HepG2 (cell line): ENCODE measurements around the gene TMEM271. TPM values are rescaled to one million over a fixed set of nuclear protein-coding genes. Genes with fewer than 3 reads are reported as not detected.

ENCODE experiments used
- ATF7 ChIP-seq, 2 experiments: fragments of 450-650 bp in 1 of 2; sonication (generic) in 1 of 2; formaldehyde crosslinking in 1 of 2; IDR thresholded peaks; 2 replicates each; pipeline versions ENCODE4 v1.4.0 to v1.6.1; 2016 to 2020; ENCODE audit warnings: antibody characterized with exemption in 1 of 2, mild to moderate bottlenecking in 1 of 2, missing genetic modification reagents in 1 of 2
- NFATC3 ChIP-seq: sonication (generic); formaldehyde crosslinking; IDR thresholded peaks from 2 replicates; pipeline ENCODE4 v1.5.1; 2020; ENCODE audit warnings: mild to moderate bottlenecking, missing genetic modification reagents
- NFKB2 ChIP-seq: sonication (generic); formaldehyde crosslinking; IDR thresholded peaks from 2 replicates; pipeline ENCODE4 v1.4.0; 2020; ENCODE audit warnings: missing genetic modification reagents, borderline replicate concordance
- PPARG ChIP-seq: conservative IDR thresholded peaks from 2 replicates; pipeline ENCODE4 v1.6.1; 2016; ENCODE audit warnings: missing biosample characterization, missing genetic modification reagents
- ZBTB4 ChIP-seq: sonication (generic); formaldehyde crosslinking; IDR thresholded peaks from 2 replicates; pipeline ENCODE4 v1.4.0; 2020; ENCODE audit warnings: missing genetic modification reagents, mild to moderate bottlenecking, borderline replicate concordance
- ZNF383 ChIP-seq: sonication (generic); formaldehyde crosslinking; IDR thresholded peaks from 2 replicates; pipeline ENCODE4 v1.4.0; 2020; ENCODE audit warnings: missing genetic modification reagents, mild to moderate bottlenecking, borderline replicate concordance
- polyA plus RNA-seq, 8 experiments: library from polyadenylated mRNA; depleted of rRNA in 3 of 8; stranded (reverse) in 7 of 8; unstranded in 1 of 8; fragments of >200 nt; fragmentation: Illumina TruSeq in 4 of 8; extraction: Trizol in 4 of 8; gene quantifications; 2 replicates each; pipeline versions ENCODE4 v1.2.1 to v1.2.3, GENCODE V29; 2011 to 2016; ENCODE audit warnings: low read depth in 4 of 8, missing spikeins in 1 of 8, mixed read lengths in 1 of 8; ENCODE audit not compliant: insufficient read depth in 1 of 8
- total RNA-seq, 5 experiments: library from RNA; depleted of rRNA; stranded (reverse); fragments of >200 nt; fragmentation: Illumina TruSeq; extraction: Trizol; gene quantifications; 2 replicates each; pipeline ENCODE4 v1.2.3, GENCODE V29; 2016; ENCODE audit warnings: low read depth in 1 of 5
- TF ChIP-seq, protein P1 (sequence below), 2 experiments: sonication (generic) in 1 of 2; formaldehyde crosslinking in 1 of 2; IDR thresholded peaks; 2 replicates each; pipeline versions ENCODE4 v1.4.0 to v1.6.1; 2016 to 2020; ENCODE audit warnings: borderline replicate concordance in 1 of 2, low read depth in 1 of 2, mild to moderate bottlenecking in 1 of 2, missing genetic modification reagents in 1 of 2
- TF ChIP-seq, protein P2 (sequence below): sonication (generic); formaldehyde crosslinking; IDR thresholded peaks from 2 replicates; pipeline ENCODE4 v1.4.0; 2020; ENCODE audit warnings: low read depth, mild to moderate bottlenecking, missing genetic modification reagents
- TF ChIP-seq, protein P3 (sequence below): IDR thresholded peaks from 2 replicates; pipeline ENCODE4 v1.6.1; 2016
- TF ChIP-seq, protein P4 (sequence below): sonication (generic); formaldehyde crosslinking; IDR thresholded peaks from 2 replicates; pipeline ENCODE4 v1.4.0; 2020; ENCODE audit warnings: missing genetic modification reagents, borderline replicate concordance

The TMEM271 gene
- total and polyA plus RNA-seq, 2 of the 13 experiments (the other 11 are each of a cell fraction or from before 2014, with no cell fraction given), result not detected

DNA sequence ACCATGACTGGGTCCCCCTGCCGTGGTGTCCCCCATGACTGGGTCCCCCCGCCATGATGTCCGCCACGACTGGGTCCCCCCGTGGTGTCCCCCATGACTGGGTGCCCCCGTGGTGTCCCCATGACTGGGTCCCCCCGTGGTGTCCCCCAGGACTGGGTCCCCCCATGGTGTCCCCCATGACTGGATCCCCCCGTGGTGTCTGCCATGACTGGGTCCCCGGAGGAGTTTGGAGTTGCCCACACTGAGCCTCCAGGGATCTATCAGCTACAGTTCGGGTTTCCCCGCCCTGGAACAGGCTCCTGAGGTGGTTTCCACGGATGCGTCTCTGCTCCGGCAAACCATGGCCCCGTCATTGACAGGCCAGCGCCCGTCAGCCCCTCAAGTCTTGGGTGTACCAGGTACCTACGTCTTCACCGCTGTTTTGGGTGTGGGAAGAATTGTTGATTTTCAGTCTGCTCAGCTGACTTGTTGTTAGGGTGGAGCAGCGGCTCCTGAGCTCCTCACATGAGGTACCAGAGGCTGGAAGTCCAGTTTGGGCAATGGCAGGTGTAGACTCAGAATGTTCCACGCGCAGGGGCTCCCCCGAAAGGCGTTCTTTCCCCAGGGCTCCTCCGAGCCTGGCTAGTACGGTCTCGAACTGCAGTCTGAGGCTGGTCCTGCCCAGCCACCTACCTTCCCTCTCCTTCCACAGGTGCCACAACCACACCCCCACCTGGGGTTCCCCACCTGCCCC is 41.0 kb upstream of the TMEM271 start (continued):
- TF ChIP-seq, protein P1, sequence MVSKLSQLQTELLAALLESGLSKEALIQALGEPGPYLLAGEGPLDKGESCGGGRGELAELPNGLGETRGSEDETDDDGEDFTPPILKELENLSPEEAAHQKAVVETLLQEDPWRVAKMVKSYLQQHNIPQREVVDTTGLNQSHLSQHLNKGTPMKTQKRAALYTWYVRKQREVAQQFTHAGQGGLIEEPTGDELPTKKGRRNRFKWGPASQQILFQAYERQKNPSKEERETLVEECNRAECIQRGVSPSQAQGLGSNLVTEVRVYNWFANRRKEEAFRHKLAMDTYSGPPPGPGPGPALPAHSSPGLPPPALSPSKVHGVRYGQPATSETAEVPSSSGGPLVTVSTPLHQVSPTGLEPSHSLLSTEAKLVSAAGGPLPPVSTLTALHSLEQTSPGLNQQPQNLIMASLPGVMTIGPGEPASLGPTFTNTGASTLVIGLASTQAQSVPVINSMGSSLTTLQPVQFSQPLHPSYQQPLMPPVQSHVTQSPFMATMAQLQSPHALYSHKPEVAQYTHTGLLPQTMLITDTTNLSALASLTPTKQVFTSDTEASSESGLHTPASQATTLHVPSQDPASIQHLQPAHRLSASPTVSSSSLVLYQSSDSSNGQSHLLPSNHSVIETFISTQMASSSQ (IDR thresholded peaks at IDR 0.05; ENCODE audit: low read depth), result no peak
- TF ChIP-seq, protein P1 (CRISPR knock-in tag; IDR thresholded peaks at IDR 0.05; ENCODE audit: borderline replicate concordance), result no peak
- TF ChIP-seq, protein P2, sequence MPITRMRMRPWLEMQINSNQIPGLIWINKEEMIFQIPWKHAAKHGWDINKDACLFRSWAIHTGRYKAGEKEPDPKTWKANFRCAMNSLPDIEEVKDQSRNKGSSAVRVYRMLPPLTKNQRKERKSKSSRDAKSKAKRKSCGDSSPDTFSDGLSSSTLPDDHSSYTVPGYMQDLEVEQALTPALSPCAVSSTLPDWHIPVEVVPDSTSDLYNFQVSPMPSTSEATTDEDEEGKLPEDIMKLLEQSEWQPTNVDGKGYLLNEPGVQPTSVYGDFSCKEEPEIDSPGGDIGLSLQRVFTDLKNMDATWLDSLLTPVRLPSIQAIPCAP (CRISPR knock-in tag), result no peak
- TF ChIP-seq, protein P3, sequence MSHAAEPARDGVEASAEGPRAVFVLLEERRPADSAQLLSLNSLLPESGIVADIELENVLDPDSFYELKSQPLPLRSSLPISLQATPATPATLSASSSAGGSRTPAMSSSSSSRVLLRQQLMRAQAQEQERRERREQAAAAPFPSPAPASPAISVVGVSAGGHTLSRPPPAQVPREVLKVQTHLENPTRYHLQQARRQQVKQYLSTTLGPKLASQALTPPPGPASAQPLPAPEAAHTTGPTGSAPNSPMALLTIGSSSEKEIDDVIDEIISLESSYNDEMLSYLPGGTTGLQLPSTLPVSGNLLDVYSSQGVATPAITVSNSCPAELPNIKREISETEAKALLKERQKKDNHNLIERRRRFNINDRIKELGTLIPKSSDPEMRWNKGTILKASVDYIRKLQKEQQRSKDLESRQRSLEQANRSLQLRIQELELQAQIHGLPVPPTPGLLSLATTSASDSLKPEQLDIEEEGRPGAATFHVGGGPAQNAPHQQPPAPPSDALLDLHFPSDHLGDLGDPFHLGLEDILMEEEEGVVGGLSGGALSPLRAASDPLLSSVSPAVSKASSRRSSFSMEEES, result no peak
- no peak for TF ChIP-seq ATF7 (IDR thresholded peaks at IDR 0.05)
- no peak for TF ChIP-seq ATF7 (CRISPR knock-in tag; IDR thresholded peaks at IDR 0.05)
- TF ChIP-seq, protein P4, sequence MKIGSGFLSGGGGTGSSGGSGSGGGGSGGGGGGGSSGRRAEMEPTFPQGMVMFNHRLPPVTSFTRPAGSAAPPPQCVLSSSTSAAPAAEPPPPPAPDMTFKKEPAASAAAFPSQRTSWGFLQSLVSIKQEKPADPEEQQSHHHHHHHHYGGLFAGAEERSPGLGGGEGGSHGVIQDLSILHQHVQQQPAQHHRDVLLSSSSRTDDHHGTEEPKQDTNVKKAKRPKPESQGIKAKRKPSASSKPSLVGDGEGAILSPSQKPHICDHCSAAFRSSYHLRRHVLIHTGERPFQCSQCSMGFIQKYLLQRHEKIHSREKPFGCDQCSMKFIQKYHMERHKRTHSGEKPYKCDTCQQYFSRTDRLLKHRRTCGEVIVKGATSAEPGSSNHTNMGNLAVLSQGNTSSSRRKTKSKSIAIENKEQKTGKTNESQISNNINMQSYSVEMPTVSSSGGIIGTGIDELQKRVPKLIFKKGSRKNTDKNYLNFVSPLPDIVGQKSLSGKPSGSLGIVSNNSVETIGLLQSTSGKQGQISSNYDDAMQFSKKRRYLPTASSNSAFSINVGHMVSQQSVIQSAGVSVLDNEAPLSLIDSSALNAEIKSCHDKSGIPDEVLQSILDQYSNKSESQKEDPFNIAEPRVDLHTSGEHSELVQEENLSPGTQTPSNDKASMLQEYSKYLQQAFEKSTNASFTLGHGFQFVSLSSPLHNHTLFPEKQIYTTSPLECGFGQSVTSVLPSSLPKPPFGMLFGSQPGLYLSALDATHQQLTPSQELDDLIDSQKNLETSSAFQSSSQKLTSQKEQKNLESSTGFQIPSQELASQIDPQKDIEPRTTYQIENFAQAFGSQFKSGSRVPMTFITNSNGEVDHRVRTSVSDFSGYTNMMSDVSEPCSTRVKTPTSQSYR (CRISPR knock-in tag), result no peak
- TF ChIP-seq PPARG (CRISPR knock-in tag), result no peak
- no peak for TF ChIP-seq ZBTB4 (CRISPR knock-in tag)
- no peak for TF ChIP-seq ZNF383 (CRISPR knock-in tag)
- TF ChIP-seq NFATC3, result no peak
- no peak for TF ChIP-seq NFKB2
